ENCODE results near the gene C11orf87.

DNA sequence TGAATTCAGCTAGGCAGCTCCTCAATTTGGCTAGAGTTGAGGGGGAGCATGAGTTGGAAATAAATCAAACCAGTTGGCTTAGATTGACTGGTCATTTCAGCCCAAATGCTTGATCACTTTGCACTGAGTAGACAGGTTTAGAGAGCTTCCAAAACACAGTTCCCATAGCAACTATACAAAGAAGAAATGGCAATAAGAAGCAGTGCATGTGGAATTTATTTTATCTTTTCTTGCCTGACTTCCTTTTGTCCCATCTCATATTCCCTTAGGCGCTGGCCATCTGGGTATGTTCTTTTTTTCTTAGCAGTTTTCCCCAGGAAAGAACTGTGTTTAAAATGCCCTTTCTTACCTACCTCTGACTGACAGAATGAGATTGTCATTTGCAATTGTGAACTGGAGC is 38.7 kb upstream of the C11orf87 start:
- TF ChIP-seq, protein P1, sequence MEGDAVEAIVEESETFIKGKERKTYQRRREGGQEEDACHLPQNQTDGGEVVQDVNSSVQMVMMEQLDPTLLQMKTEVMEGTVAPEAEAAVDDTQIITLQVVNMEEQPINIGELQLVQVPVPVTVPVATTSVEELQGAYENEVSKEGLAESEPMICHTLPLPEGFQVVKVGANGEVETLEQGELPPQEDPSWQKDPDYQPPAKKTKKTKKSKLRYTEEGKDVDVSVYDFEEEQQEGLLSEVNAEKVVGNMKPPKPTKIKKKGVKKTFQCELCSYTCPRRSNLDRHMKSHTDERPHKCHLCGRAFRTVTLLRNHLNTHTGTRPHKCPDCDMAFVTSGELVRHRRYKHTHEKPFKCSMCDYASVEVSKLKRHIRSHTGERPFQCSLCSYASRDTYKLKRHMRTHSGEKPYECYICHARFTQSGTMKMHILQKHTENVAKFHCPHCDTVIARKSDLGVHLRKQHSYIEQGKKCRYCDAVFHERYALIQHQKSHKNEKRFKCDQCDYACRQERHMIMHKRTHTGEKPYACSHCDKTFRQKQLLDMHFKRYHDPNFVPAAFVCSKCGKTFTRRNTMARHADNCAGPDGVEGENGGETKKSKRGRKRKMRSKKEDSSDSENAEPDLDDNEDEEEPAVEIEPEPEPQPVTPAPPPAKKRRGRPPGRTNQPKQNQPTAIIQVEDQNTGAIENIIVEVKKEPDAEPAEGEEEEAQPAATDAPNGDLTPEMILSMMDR (conservative IDR thresholded peaks at IDR 0.05; ENCODE audit: low read depth, low read length), result no peak
- TF ChIP-seq POLR2A (IDR thresholded peaks at IDR 0.05; ENCODE audit: low read depth, low read length) (no peak), CEBPB (IDR thresholded peaks at IDR 0.05; ENCODE audit: low read depth, low read length) (no peak), MXI1 (IDR thresholded peaks at IDR 0.05; ENCODE audit: borderline replicate concordance, low read depth, low read length) (no peak)

Data from IMR-90 (cell line).